Measurements from ENCODE around the gene NDST3.
"Not testable (repeated sequence)": the region's sequence is repeated elsewhere in the genome, so short reads cannot be mapped to it uniquely, and the experiment has no call there.

Gene NDST3

DNA sequence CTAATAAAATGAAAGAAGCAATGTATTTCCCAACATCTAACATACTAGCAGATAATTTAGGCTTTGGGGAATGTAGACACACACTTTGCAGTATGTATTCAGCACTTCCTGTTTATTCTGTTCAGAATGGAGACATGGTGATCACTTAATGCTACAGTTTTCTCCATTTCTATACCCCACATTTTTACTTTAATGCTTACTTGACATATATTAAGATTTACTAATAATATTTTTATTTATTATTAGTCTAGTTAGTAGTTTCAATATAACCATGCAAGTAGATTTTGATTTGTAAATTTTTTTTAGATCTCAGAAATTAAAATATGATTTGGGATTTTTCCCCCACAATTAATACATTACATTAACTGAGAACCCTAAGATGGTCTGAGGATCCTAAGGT lies 220.1 kb downstream of the NDST3 start:
- no peaks in the 10 kb centered on the region for H3K4me1 Mint-ChIP-seq (ENCODE audit: low read depth)
- H3K27ac Mint-ChIP-seq = no peak overlapping the region
- H3K9me3 Mint-ChIP-seq = no peaks in the 10 kb centered on the region
- no peaks in the 10 kb centered on the region for H3K36me3 Mint-ChIP-seq (ENCODE audit: low read depth)
- H3K4me3 Mint-ChIP-seq = no peak overlapping the region
- H3K27me3 Mint-ChIP-seq (ENCODE audit: low read depth) = peaks cover 3% of the 10 kb centered on the region

DNA sequence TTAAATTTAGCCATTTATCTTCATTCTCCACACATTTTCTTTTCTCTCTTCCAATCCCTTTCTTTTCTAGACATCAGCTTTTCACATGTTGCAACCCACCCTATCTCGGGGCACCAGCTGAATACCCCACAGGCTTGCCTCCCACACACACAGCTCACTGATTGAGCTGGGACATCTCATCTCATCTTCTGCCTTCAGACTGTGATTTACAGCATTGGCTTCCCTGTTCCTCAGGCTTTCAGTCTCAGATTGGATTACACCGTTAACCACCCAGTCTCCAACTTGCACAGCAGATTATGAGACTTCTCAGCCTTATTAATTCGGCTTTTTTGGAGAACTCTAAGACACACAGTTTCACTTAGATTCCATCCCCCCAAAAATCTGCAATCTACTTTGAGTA lies 224.8 kb downstream of the NDST3 start:
- Mint-ChIP-seq H3K9me3 (no peaks in the 10 kb centered on the region), H3K27ac (no peak overlapping the region), H3K4me3 (no peak overlapping the region), H3K4me1 (ENCODE audit: low read depth) (no peaks in the 10 kb centered on the region), H3K36me3 (ENCODE audit: low read depth) (no peaks in the 10 kb centered on the region), H3K27me3 (ENCODE audit: low read depth) (peaks cover 14% of the 10 kb centered on the region)

DNA sequence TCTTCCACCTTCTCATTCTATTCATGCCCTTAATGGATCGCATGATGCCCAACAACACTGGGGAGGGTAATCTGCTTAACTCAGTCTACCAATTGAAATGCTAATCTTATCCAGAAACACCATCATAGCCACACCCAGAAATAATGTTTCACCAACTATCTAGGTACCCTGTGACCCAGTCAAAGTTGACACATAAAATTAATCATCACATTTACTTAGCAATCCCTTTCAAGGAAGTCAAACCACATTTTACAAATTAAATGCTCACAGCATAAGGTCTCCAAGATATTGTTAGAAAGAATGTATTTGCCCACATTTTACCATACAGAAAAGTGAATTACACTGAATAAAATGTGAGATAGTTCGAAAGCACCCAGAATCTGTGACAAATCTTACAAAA lies 226.0 kb downstream of the NDST3 start:
- Mint-ChIP-seq H3K4me1 (ENCODE audit: low read depth) (no peaks in the 10 kb centered on the region), H3K9me3 (no peaks in the 10 kb centered on the region), H3K27ac (no peak overlapping the region), H3K27me3 (ENCODE audit: low read depth) (peaks cover 18% of the 10 kb centered on the region), H3K4me3 (no peak overlapping the region), H3K36me3 (ENCODE audit: low read depth) (no peaks in the 10 kb centered on the region)

DNA sequence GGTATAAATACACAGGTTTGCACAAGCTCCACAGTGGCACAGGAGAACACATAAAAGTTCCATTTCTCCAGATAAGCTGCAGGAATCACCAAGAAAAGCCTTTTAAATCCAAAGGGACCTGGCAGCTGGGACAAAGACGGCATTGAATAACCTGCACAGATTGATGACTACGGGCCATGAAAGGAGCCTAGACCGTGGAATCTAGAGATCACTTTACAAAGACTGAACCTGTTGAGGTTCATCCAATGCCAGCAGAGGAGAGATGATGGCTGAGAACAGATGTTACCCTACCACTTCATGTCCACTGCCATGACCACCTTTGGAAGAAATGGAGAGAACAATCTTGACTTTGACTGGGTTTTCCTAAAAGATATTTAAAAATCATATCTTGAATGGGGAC lies 229.8 kb downstream of the NDST3 start:
- Mint-ChIP-seq H3K4me1 (ENCODE audit: low read depth) (no peaks in the 10 kb centered on the region), H3K4me3 (no peak overlapping the region), H3K9me3 (no peaks in the 10 kb centered on the region), H3K27me3 (ENCODE audit: low read depth) (peaks cover 16% of the 10 kb centered on the region), H3K27ac (no peak overlapping the region), H3K36me3 (ENCODE audit: low read depth) (no peaks in the 10 kb centered on the region)

DNA sequence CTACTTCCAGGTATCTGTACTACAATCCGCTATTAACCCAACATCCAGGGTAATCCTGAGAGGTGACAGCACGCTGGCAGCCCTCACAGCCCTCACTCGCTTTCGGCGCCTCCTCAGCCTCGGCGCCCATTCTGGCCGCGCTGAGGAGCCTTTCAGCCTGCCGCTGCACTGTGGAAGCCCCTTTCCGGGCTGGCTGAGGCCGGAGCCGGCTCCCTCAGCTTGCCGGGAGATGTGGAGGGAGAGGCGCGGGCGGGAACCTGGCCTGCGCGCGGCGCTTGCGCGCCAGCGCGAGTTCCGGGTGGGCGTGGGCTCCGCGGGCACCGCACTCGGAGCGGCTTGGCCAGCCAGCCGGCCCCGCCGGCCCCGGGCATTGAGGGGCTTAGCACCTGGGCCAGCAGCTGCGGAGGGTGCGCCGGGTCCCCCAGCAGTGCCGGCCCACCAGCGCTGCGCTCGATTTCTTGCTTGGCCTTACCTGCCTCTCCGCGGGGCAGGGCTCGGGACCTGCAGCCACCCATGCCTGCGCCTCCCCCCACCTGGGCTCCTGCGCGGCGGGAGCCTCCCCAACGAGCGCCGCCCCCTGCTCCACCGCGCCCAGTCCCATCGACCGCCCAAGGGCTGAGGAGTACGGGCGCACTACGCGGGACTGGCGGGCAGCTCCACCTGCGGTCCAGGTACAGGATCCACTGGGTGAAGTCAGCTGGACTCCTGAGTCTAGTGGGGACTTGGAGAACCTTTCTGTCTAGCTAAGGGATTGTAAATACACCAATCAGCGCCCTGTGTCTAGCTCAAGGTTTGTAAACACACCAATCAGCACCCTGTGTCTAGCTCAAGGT lies 231.2 kb downstream of the NDST3 start:
- peak overlapping the region; percentile 66 for H3K4me3 Mint-ChIP-seq
- H3K36me3 Mint-ChIP-seq (ENCODE audit: low read depth) = no peaks in the 10 kb centered on the region
- peaks cover 16% of the 10 kb centered on the region for H3K27me3 Mint-ChIP-seq (ENCODE audit: low read depth)
- H3K9me3 Mint-ChIP-seq = no peaks in the 10 kb centered on the region
- peaks cover under 1% of the 10 kb centered on the region for H3K4me1 Mint-ChIP-seq (ENCODE audit: low read depth)
- H3K27ac Mint-ChIP-seq = no peak overlapping the region

DNA sequence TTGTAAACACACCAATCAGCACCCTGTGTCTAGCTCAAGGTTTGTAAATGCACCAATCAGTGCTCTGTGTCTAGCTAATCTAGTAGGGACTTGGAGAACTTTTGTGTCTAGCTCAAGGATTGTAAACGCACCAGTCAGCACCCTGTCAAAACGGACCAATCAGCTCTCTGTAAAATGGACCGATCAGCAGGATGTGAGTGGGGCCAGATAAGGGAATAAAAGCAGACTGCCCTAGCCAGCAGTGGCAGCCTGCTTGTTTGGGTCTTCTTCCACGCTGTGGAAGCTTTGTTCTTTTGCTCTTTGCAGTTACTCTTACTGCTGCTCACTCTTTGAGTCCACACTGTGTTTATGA lies 231.8 kb downstream of the NDST3 start:
- not testable (repeated sequence) for H3K4me1 Mint-ChIP-seq (ENCODE audit: low read depth); H3K9me3 Mint-ChIP-seq; H3K36me3 Mint-ChIP-seq (ENCODE audit: low read depth); H3K27ac Mint-ChIP-seq
- H3K4me3 Mint-ChIP-seq = peak overlapping the region; percentile 16
- H3K27me3 Mint-ChIP-seq (ENCODE audit: low read depth) = peaks cover 16% of the 10 kb centered on the region

DNA sequence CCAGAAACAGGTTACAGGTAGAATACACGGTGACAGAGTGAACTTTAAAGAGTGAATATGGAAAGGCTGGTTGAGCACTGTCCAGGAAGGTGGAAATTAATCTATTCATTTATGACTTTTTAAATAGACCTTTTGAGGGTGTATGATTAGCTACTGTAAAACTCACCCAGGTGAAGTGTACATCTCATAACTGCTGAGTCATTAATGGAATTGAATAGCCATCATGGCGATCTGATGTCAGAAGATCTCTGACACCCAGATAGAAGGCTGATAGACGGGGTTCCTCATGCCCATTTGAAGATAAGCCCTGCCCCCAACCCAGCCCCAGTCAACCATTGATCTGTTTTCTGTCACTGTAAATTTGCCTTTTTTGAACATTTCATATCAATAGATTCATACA lies 234.5 kb downstream of the NDST3 start:
- Mint-ChIP-seq H3K4me1 (ENCODE audit: low read depth) (peaks cover 1% of the 10 kb centered on the region), H3K9me3 (no peaks in the 10 kb centered on the region), H3K27ac (no peak overlapping the region), H3K27me3 (ENCODE audit: low read depth) (peaks cover 11% of the 10 kb centered on the region), H3K4me3 (no peak overlapping the region), H3K36me3 (ENCODE audit: low read depth) (no peaks in the 10 kb centered on the region)

DNA sequence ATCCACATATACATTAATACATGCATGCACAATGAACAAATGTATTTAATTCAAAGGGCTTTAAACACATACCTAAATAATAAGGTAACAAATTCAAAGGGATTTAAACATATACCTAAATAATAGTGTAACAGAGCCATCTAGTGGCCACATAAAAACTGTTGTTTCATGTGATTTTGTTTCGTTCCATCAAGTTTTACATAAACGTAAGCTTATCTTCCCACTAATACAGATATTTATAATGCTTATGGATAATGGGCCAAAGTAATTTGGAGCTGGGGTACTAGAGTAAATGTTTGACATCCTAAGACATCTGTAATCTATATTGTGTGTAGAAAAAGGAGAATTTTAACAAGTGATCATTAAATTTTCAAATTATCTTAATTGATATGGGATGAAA lies 236.2 kb downstream of the NDST3 start:
- Mint-ChIP-seq H3K4me3 (no peak overlapping the region), H3K36me3 (ENCODE audit: low read depth) (no peaks in the 10 kb centered on the region), H3K27me3 (ENCODE audit: low read depth) (peaks cover 4% of the 10 kb centered on the region), H3K9me3 (no peaks in the 10 kb centered on the region), H3K4me1 (ENCODE audit: low read depth) (peaks cover 1% of the 10 kb centered on the region), H3K27ac (no peak overlapping the region)

DNA sequence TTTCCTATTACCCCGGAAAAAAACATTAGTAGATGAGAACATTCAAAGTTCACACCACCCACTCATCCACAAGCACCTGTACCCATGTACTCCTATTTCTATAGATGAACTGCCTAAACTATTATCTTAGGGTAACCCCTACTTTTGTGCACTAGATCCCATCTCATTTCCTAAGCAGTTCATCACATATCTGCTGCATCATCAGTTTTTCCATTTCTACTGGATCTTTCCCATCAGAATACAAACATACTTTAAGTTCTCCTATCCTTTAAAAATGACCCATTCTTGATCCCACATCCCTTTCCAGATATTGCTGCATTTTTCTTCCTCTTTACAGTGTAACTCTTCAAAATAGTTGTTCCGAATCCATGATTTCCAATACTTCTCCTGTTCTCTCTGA lies 237.5 kb downstream of the NDST3 start:
- H3K36me3 Mint-ChIP-seq (ENCODE audit: low read depth) = no peaks in the 10 kb centered on the region

DNA sequence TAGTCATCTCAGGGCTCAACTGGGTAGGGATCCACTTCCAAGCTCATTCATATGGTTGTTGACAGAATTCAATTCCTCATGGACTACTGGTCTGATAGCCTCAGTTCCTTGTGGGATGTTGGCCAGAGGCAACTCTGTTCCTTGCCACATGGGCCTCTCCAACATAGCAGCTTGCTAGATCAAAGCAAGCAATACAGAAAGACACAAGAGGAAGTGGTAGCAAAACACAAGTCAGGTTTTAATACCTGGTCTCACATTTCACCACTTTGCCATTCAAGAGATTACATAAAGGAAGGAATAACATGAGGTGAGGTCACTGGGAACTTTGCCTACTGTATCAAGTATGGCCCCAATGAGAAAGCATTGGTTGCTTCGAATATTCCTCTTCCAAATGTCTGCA lies 239.4 kb downstream of the NDST3 start:
- Mint-ChIP-seq H3K4me1 (ENCODE audit: low read depth) (peaks cover 11% of the 10 kb centered on the region), H3K27me3 (ENCODE audit: low read depth) (peaks cover 4% of the 10 kb centered on the region), H3K36me3 (ENCODE audit: low read depth) (peaks cover 2% of the 10 kb centered on the region), H3K27ac (no peak overlapping the region), H3K4me3 (no peak overlapping the region), H3K9me3 (no peaks in the 10 kb centered on the region)

More for the DNA sequence above, 237.5 kb downstream of the NDST3 start:
- H3K9me3 Mint-ChIP-seq = no peaks in the 10 kb centered on the region
- no peak overlapping the region for H3K4me3 Mint-ChIP-seq
- H3K27me3 Mint-ChIP-seq (ENCODE audit: low read depth) = peaks cover 4% of the 10 kb centered on the region
- H3K27ac Mint-ChIP-seq = no peak overlapping the region
- peaks cover 1% of the 10 kb centered on the region for H3K4me1 Mint-ChIP-seq (ENCODE audit: low read depth)

DNA sequence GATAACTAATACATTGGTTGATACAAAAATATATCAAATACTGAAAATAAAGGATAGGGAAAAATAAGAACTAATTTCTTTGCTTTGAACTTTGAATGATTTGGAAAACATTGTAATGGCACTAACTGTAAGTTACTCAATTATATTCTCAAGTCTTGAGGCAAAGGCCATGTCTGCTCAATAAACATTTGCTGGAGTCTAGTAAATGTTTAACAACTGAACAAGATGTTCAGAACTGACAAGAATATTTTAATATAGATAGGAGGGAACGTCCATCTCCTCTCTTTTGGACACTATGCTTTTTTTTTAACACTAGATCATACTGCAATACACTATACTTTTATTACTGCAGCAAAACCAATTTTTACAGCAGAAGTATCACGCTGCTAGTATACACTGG lies 242.3 kb downstream of the NDST3 start:
- Mint-ChIP-seq H3K4me1 (ENCODE audit: low read depth) (peaks cover 25% of the 10 kb centered on the region), H3K27me3 (ENCODE audit: low read depth) (no peaks in the 10 kb centered on the region), H3K4me3 (no peak overlapping the region), H3K27ac (no peak overlapping the region), H3K36me3 (ENCODE audit: low read depth) (peaks cover 17% of the 10 kb centered on the region), H3K9me3 (no peaks in the 10 kb centered on the region)

DNA sequence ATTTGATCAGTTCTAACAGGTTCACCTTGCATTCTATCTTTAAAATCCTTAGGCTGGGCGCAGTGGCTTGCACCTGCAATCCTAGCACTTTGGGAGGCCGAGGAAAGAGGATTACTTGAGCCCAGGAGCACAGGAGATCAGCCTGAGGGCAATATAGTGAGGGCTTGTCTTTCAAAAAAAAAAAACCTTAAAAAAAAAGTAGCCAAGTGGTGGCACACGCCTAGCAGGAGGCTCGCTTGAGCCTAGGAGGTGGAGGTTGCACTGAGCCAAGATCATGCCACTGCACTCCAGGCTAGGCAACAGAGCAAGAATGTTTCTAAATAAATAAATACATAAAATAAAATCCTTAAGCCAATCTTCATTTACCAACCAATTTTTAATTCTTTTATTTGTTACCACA lies 243.0 kb downstream of the NDST3 start:
- Mint-ChIP-seq H3K27ac (no peak overlapping the region), H3K4me3 (no peak overlapping the region), H3K36me3 (ENCODE audit: low read depth) (peaks cover 23% of the 10 kb centered on the region), H3K9me3 (no peaks in the 10 kb centered on the region), H3K4me1 (ENCODE audit: low read depth) (peaks cover 27% of the 10 kb centered on the region), H3K27me3 (ENCODE audit: low read depth) (no peaks in the 10 kb centered on the region)

DNA sequence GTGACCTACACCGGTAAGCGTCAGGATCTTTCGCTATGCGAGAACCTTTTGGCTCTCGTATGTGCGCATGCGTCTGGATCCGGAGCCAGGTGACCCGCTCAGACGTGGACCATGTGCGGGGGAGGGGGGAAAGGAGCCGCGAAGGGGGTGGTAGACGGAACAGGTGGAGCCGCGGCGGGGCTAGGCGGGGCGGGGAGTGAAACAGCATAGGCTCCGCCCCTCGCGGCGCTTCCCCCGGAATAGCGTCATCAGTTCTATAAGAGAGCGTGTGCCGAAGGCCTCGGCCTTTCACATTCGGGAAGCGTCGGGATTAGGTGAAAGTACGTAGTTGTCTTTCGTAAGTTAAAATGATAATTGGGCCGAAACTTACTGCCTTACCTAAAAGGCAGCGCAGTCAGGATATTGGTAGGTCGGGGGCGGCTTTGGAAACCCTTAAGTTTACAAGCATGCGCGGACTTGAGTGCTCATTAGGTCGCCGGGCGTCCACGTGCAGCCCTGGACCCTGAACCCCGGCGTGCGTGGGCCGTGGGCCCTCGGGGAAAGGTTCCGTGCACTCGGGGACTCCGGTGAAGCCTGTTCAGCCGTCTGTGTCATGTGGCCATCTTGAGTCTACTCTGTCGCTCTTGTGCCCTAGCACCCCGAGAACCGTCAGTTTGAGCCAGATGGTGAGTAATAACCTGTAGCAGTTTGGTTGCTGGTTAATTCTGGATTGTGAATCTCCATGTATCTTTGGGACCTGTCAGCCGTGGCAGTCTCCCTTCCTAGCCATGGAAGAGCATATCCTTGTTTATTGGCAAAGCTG lies 244.4 kb downstream of the NDST3 start:
- H3K4me1 Mint-ChIP-seq (ENCODE audit: low read depth) = peaks cover 31% of the 10 kb centered on the region

DNA sequence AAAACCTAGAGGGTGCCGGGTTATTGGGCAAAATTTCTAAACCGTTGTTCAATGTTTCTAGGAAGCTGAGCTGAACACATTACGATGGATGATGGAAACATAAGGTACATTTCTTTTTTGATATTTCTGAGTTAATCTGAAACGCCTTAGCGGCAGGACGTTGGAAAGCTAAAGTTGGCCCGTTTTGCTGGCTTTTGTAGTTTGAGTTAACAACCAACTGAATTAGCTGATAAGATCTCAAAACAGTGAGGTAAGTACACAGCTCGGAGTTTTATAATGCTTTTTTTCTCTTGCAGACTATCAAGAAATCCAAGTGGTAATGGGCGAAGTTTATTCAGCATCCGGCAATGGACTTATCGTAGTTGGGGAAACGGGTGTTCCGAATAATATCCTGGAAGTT lies 245.0 kb downstream of the NDST3 start:
- Mint-ChIP-seq H3K27ac (peak overlapping the region; percentile 98), H3K4me1 (ENCODE audit: low read depth) (peaks cover 31% of the 10 kb centered on the region), H3K36me3 (ENCODE audit: low read depth) (peaks cover 33% of the 10 kb centered on the region), H3K27me3 (ENCODE audit: low read depth) (no peaks in the 10 kb centered on the region), H3K9me3 (no peaks in the 10 kb centered on the region), H3K4me3 (peak overlapping the region; percentile 89)

More for the DNA sequence above, 244.4 kb downstream of the NDST3 start:
- peak overlapping the region; percentile 98 for H3K27ac Mint-ChIP-seq
- no peaks in the 10 kb centered on the region for H3K27me3 Mint-ChIP-seq (ENCODE audit: low read depth)
- H3K9me3 Mint-ChIP-seq = no peaks in the 10 kb centered on the region
- peaks cover 33% of the 10 kb centered on the region for H3K36me3 Mint-ChIP-seq (ENCODE audit: low read depth)
- peak overlapping the region; percentile 89 for H3K4me3 Mint-ChIP-seq

DNA sequence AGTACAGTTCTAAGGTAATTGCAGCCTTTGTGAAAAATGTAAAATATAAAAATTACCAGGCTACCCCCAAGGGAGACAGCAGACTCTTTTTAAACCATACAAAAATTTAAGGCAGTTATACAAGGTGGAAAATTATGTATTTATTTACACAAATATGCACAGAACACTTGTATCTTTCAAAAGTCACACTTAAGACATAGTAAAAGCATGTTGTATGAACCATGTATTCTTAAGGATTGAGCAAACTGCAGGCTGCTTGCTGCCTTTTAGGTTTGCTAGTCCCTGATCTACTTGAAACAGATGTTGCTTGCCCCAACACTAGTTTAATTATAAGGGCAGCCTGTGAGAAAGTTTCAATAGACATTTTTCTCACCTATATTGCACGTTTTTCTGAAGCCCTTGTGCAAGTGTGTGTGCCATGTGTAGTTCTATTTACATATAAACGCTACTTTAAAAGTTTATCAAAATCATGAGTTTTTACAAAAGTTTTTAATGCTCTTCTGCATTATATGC lies 245.7 kb downstream of the NDST3 start:
- H3K36me3 Mint-ChIP-seq (ENCODE audit: low read depth) = peaks cover 33% of the 10 kb centered on the region
- no peaks in the 10 kb centered on the region for H3K9me3 Mint-ChIP-seq
- H3K27ac Mint-ChIP-seq = peak overlapping the region; percentile 98
- H3K4me1 Mint-ChIP-seq (ENCODE audit: low read depth) = peaks cover 31% of the 10 kb centered on the region
- peak overlapping the region; percentile 89 for H3K4me3 Mint-ChIP-seq
- no peaks in the 10 kb centered on the region for H3K27me3 Mint-ChIP-seq (ENCODE audit: low read depth)
